Raji (cell line): ENCODE results near the gene APOL5.

Source experiments
- POLR2A ChIP-seq: IDR thresholded peaks from 2 replicates; pipeline ENCODE4 v1.6.1; 2011; ENCODE audit warnings: low read depth, low read length, control low read depth; ENCODE audit not compliant: insufficient read depth

APOL5 gene

GRCh38 chr22:35708453-35708852, 9.2 kb upstream of the APOL5 start:
- no peak for TF ChIP-seq POLR2A

GRCh38 chr22:35708917-35709316, 8.8 kb upstream of the APOL5 start:
- no peak for TF ChIP-seq POLR2A

GRCh38 chr22:35711336-35711735, 6.3 kb upstream of the APOL5 start:
- no peak for TF ChIP-seq POLR2A

GRCh38 chr22:35712672-35713071, 5.0 kb upstream of the APOL5 start:
- no peak for TF ChIP-seq POLR2A

- TF ChIP-seq POLR2A, result no peak
These were observed 1.7 kb downstream of the APOL5 start for GRCh38 chr22:35719212-35719875.

- TF ChIP-seq POLR2A, result no peak
These were observed 4.3 kb downstream of the APOL5 start for GRCh38 chr22:35721960-35722359.

- no peak for TF ChIP-seq POLR2A
These were observed 7.8 kb downstream of the APOL5 start for GRCh38 chr22:35725521-35725920.

- TF ChIP-seq POLR2A, result no peak
These were observed 8.7 kb downstream of the APOL5 start for GRCh38 chr22:35726398-35726797.

GRCh38 chr22:35726933-35727332, 9.3 kb downstream of the APOL5 start:
- TF ChIP-seq POLR2A, result no peak

- TF ChIP-seq POLR2A, result no peak
These were observed 9.8 kb downstream of the APOL5 start for GRCh38 chr22:35727436-35727835.

- no peak for TF ChIP-seq POLR2A
These were observed 11.1 kb downstream of the APOL5 start for GRCh38 chr22:35728639-35729308.

GRCh38 chr22:35729309-35729698, 11.6 kb downstream of the APOL5 start:
- TF ChIP-seq POLR2A, result no peak

GRCh38 chr22:35731321-35731720, 13.6 kb downstream of the APOL5 start:
- TF ChIP-seq POLR2A, result no peak

GRCh38 chr22:35732116-35732515, 14.4 kb downstream of the APOL5 start:
- TF ChIP-seq POLR2A, result no peak

- TF ChIP-seq POLR2A, result no peak
These were observed 15.4 kb downstream of the APOL5 start for GRCh38 chr22:35733036-35733435.

- no peak for TF ChIP-seq POLR2A
These were observed 16.3 kb downstream of the APOL5 start for GRCh38 chr22:35733791-35734516.
